SH-SY5Y (cell line): ENCODE results near the gene SLC7A6.

ENCODE experiments used
- GATA2 ChIP-seq: IDR thresholded peaks from 2 replicates; pipeline ENCODE4 v1.6.1; 2011; ENCODE audit warnings: mild to moderate bottlenecking, low read depth, low read length
- GATA3 ChIP-seq: IDR thresholded peaks from 2 replicates; pipeline ENCODE4 v1.6.1; 2011; ENCODE audit warnings: low read depth, mild to moderate bottlenecking, low read length, moderate library complexity

The SLC7A6 gene

DNA sequence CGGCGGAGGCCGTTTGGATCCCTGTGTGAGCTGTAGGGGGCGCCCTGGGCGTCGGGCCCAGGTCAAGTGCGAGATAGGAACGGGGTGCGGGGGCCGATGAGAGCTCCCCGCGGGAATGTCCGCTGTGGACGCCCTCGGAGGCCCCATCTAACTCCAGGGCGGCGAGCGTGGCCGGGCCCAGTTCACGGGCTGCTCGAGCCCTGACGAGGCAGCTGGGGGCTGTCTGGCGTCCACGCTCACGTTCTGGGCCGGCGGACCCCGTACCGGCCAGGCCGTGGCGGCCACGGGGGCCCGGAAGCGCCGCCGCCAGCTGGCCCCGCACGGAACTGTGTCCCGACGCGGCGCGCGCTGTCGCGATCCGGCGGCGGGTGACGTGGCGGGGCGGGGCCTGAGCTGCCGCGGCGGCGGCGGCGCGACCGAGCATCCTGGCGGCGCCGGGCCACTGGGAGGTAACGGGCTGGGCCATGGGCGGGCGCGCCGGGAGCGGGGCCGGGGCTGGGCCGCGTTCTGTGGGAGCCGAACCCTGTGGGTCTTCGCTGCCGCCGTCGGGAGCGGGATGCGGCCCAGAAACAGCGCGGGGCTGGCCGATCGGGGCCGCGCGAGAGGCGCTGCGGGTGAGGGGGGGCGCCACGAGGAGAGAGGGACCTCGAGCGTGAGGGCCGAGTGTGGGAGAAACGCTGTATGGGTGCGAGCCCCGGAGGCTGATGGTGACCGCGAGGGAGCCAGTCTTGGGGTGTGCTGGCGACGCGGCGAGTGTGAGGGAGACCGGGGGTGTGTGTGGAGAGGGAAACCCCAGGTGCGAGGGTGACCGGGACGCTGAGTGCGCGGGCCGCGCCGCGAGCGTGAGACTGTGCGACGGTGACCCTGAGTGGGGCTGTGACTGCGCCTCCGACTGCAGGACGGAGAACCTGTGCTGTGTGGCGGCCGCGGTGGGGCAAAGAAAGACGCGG, at the start of gene SLC7A6:
Gene SLC7A6 (plus strand): TSS at position 399 of the 950 bp plus-strand sequence. CDS start 10,201 bp downstream, outside the sequence.
- TF ChIP-seq GATA2 (no peak), GATA3 (no peak)

DNA sequence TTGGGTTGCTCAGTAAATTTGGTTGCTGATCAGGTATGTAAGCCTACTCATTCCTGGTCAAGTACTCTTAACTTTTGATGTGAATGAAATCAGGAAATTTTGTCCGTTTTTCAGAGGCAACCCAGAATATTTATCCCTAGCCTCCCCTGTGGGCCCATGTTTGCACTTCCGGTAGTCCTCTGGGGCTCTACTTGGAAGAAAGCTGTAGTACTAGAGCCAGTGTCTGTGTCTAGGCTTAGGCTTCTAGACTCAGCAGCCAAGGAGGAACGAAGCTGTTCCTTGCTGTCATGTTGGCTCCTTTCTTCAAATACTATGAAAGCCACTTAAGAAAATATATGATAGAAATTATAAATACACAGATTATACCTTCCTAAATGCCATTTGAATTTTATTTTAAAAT, 49.6 kb upstream of the SLC7A6 start:
- no peak for TF ChIP-seq GATA2
- no peak for TF ChIP-seq GATA3

DNA sequence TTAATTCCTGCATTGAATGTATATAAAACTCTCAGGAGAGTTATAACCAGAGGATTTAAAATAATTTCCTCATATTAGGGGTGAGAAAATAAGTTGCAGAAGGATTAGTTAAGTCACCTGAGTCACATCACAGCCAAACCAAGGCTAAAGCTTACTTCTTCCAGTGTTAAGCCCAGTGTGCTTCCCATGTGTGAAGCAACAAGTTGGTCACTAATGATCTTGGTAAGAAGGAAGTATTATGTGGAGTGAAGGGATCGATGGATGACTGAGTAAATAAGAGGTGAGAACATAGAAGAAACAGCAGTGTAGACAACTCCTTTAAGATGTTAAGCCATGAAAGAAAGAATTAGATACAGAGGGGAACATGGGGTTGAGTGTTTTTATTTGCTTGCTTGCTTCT, 49.0 kb upstream of the SLC7A6 start:
- TF ChIP-seq GATA2 (no peak), GATA3 (no peak)

DNA sequence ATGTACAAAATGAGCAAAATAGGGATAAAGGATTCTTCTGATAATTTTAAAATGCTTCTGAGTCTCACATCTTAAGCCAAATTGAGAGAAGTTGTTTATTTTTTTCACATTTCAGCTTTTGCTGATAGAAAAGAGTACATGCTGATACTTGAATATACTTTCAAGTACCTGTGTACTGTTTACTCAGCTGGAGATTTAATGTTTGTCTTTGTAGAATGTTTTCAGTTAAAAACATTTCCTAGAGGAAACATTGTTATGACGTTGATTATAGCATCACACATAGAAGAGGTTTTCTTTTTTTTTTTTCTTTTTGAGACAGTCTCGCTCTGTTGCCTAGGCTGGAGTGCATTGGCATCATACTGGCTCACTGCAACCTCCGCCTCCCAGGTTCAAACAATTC, 48.1 kb upstream of the SLC7A6 start:
- no peak for TF ChIP-seq GATA2
- no peak for TF ChIP-seq GATA3

DNA sequence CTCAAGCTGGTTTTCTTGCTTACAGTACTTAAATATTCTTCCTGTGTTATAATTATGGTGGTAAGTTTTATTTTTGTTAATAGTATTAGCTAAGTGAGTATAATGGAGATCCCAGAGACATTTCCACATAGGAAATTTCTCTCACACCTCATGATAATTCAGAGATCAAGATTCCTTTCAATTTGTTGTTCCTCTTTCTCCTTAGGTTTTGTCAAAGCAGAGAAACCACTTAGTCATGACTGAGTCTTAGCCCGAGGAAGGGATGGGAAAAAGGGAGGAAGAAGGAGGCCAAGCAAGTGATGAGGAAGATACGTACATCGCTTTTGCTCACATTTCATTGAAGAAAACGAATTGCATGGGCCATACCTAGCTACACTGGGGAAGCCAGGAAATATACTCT, 46.8 kb upstream of the SLC7A6 start:
- TF ChIP-seq GATA2 (no peak), GATA3 (no peak)

DNA sequence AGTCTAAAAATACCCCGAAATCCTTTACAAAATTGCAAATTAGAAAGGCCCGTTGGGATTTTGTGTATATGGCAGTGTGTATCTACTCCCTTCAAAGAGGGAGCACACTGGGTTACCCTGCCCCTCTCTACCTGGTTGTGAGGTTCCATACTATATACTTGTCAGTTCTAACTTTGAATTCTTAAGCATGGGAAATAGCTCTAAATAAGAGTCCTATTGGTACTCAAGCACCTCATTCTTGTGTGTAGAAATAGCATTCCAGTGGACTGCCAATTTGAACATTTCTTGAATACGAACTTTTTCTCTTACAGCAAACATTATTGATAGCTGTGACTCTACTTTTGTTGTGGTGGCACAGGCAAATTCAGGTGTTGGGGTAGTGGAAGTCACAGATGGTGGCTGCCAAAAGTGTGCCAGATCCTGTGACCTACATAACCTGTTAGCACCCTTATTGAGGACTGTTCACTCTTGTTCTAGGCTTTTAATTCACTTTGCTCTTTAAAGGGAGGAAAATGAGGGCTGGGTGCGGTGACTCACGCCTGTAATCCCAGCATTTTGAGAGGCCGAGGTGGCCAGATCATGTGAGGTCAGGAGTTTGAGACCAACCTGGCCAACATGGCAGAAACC, 44.5 kb upstream of the SLC7A6 start:
- TF ChIP-seq GATA3 (no peak), GATA2 (no peak)

DNA sequence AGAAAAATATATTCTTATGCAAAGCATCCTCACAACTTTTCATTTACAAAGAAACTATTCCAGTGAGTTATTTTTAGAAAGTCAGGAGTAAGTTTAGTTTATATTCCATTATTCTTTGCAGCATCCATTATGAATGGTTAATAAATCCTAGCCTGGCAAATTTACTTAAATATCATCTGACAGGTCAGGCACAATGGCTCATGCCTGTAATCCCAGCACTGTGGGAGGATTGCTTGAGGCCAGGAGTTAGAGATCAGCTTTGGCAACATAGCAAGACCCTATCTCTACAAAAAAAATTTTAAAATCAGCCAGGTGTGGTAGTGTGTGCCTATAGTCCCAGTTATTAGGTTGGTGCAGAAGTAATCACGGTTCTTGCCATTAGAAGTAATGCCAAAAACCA, 41.3 kb upstream of the SLC7A6 start:
- TF ChIP-seq GATA3 (no peak), GATA2 (no peak; the same call in 1 of the 2 replicates)

DNA sequence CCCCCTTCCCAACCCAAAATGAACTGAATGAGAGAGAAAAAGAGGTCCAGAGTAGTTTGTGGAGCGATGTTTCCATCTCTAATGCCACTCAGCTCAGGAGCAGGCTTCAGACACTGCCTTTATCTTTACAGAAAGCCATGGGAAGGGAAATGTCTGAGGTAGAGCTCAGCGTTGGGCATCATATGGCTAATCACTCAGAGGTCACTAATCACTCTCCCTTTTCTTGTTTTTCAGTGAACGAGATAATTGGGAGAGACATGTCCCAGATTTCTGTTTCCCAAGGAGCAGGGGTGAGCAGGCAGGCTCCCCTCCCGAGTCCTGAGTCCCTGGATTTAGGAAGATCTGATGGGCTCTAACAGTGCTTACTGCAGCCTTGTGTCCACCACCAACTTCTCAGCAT, 38.2 kb upstream of the SLC7A6 start:
- TF ChIP-seq GATA3 (no peak), GATA2 (no peak)

DNA sequence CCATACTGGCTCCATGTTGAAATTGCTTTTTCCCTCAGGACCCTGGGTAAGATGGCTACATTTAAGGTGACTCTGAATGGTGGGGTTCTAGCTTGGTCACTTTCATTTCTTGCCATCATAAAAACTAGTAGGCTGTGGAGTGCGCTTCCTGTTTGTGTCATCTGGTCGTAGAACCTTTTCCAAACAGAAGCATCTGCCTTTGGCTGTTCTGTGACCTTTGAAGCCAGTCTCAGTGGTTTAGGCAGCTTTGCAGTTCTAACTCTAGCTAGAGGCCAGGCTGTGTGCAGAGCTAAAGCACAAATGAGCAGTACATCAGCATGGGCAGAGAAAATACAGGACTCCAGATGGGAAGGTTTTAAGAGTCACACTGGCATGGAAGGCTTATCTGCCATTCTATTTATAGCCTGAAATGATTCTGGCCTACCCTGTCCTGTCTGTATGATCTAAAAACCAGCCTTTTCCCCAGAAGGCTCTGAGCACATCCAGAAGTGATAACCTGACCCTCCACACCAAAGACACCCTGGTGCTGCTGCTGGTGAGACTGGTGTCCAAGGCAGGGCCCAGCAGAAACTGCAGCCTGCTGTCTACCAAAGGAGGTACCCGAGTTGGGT, 37.0 kb upstream of the SLC7A6 start:
- TF ChIP-seq GATA2 (peak; percentile 46; the same call in 1 of the 2 replicates), GATA3 (no peak)

DNA sequence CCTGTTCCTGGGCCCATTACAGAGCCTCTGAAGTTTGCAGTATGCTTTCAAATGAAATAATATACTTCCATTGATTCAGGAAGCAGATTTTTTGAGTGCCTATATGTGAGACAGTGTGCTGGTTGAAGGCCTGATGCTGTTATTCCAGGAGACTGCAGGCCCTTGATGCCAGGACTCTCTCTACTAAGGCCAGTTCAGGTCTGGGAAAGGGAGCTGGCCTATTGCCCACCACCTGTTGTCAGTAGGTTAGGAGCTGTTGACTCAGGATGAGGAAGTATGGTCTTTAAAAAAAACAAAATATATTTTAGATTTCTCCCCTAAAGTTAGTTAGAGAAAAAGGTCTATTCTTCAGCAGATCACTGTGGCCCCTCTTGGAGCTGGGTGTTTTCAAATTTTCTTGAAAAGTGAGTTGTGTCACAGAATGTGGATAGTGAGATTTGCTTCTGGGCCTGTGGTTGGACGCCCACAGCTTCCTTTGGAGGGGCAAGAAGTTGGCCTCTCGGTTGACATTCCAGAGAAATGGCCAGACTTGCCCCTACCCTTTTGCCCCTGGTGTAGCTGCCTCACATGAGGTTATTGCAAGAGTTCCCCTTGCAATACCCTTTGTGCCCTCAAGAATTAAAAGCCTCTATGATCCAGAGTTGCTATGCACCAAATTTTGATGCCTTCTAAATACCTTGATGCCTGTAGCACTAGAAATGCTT, 36.3 kb upstream of the SLC7A6 start:
- no peak for TF ChIP-seq GATA2
- TF ChIP-seq GATA3: no peak

DNA sequence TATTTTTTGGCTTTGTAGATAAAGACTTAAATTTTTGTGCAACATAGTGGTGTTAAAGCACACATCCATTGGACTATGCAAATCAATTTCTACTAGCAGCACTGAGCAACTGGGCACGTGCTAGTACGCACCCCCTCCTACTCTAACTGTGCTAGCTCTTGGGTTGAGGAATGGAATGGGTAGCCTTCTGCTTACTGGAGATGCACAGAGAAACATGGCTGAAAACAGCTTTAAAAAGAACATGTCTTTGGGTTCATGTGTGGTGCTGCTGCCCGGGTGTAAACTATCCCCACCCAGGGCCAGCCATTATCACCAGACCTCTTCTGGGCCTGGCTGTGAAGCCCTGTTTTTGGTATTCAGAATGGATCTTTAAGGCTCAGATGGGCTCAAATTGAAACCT, 35.7 kb upstream of the SLC7A6 start:
- TF ChIP-seq GATA3: no peak

DNA sequence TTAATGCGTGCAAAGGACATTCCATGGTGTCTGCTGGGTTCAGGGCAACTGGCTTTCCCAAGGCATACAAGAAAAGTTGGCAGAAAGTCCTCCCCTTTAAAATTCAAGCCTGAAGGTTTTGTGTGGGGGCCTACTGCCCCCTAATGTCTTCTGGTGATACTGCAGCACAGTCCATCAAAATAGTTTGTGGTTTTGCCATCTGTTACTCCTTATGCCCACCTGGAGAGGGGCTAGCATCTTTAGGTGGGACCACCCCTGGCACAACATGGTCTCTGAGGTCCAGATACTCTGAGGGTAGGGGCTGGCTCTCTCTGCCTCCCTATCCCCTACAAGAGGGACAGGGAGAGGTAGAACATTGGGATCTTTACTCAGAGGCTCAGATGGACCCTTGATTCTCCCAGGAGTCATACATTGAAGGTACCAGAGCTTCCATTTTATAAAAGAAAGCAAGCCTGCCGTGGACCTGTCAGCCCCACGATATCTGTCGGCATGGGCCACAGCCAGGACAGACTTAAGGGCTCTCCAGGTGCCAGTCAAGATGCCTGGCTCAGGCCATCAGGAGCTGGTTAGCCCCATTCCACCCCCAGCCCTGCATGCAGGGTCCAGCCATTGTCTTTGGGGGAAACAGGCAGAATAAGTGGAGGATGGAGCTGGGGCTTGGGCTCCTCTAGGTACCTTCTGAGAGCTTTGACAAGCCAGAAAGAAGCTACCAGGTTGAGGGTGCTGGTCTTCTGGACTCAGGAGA, 34.7 kb upstream of the SLC7A6 start:
- no peak for TF ChIP-seq GATA2
- no peak for TF ChIP-seq GATA3

DNA sequence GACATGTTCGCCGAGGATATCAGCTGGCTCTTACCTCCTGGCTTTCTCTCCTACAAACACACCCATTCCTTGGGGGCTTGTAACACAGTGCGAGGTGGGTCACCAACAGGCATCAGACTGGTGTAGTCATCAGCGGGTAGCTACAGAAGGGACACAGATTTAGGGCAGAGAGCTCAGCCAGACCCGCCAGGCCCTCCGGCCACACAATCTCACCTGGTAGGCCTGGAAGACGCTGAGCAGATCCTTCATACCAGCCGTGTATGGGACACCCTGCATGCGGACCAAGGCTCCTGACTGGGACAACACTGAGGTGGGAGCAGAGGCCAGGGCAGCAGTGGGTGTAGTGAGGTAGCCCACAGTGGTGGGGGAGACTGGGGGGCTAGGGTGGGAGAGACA, 34.2 kb upstream of the SLC7A6 start:
- TF ChIP-seq GATA2 (no peak), GATA3 (no peak)
